IMR-90 (cell line): ENCODE data around the gene ZNRD2.

Source experiments
- CEBPB ChIP-seq: IDR thresholded peaks from 2 replicates; pipeline ENCODE4 v1.6.1; 2012; ENCODE audit warnings: low read depth, low read length, improper control_type of control experiment
- CTCF ChIP-seq: conservative IDR thresholded peaks from 2 replicates; pipeline ENCODE4 v1.5.1; 2012; ENCODE audit warnings: mild to moderate bottlenecking, low read depth, low read length, improper control_type of control experiment
- FOS ChIP-seq: fragments of 150-350 bp; IDR thresholded peaks from 2 replicates; pipeline ENCODE4 v1.6.1; 2016; ENCODE audit warnings: low read depth, low read length
- MAFK ChIP-seq: IDR thresholded peaks from 2 replicates; pipeline ENCODE4 v1.6.1; 2012; ENCODE audit warnings: low read depth, low read length, improper control_type of control experiment
- MAZ ChIP-seq: IDR thresholded peaks from 2 replicates; pipeline ENCODE4 v1.6.1; 2012; ENCODE audit warnings: low read depth, mild to moderate bottlenecking, low read length, improper control_type of control experiment, moderate library complexity, borderline replicate concordance
- MXI1 ChIP-seq: IDR thresholded peaks from 2 replicates; pipeline ENCODE4 v1.6.1; 2012; ENCODE audit warnings: low read depth, mild to moderate bottlenecking, low read length, moderate library complexity, borderline replicate concordance
- NFE2L2 ChIP-seq: fragments of 150-350 bp; IDR thresholded peaks from 2 replicates; pipeline ENCODE4 v1.6.1; 2016; ENCODE audit warnings: low read depth, mild to moderate bottlenecking, low read length
- POLR2A ChIP-seq: IDR thresholded peaks from 2 replicates; pipeline ENCODE4 v1.6.1; 2012; ENCODE audit warnings: mild to moderate bottlenecking, low read depth, low read length
- RAD21 ChIP-seq: IDR thresholded peaks from 2 replicates; pipeline ENCODE4 v1.6.1; 2012; ENCODE audit warnings: low read length, improper control_type of control experiment
- RCOR1 ChIP-seq: IDR thresholded peaks from 2 replicates; pipeline ENCODE4 v1.6.1; 2012; ENCODE audit warnings: mild to moderate bottlenecking, low read length, improper control_type of control experiment; ENCODE audit not compliant: insufficient replicate concordance
- RFX5 ChIP-seq: IDR thresholded peaks from 2 replicates; pipeline ENCODE4 v1.8.0; 2012; ENCODE audit warnings: low read depth, mild to moderate bottlenecking, low read length, moderate library complexity
- SMC3 ChIP-seq: fragments of 150-350 bp; IDR thresholded peaks from 2 replicates; pipeline ENCODE4 v1.6.1; 2016; ENCODE audit warnings: low read depth, mild to moderate bottlenecking, antibody characterized with exemption, low read length, moderate library complexity
- USF2 ChIP-seq: fragments of 150-350 bp; IDR thresholded peaks from 2 replicates; pipeline ENCODE4 v1.6.1; 2017; ENCODE audit warnings: mild to moderate bottlenecking, antibody characterized with exemption, low read length, low read depth

- TF ChIP-seq FOS, result no peak
- TF ChIP-seq CTCF, result no peak
- TF ChIP-seq POLR2A, result no peak
- TF ChIP-seq MXI1, result no peak
- TF ChIP-seq RFX5, result no peak
- TF ChIP-seq RAD21, result no peak
- no peak for TF ChIP-seq USF2
- TF ChIP-seq RCOR1, result no peak
- no peak for TF ChIP-seq MAFK
- TF ChIP-seq CEBPB, result no peak
- TF ChIP-seq MAZ, result no peak
- TF ChIP-seq NFE2L2, result no peak
- TF ChIP-seq SMC3, result no peak
These were observed 16.8 kb upstream of the ZNRD2 start for GRCh38 chr11:65553301-65554001.
